Fibroblast of peridontal ligament (primary cell): Measurements from ENCODE around the gene RFESD.

Experiments
- DNase-seq: peaks from one replicate; pipeline ENCODE4 v3.0.0-alpha.2; 2010; ENCODE audit errors: extremely low read depth

Gene RFESD

DNA sequence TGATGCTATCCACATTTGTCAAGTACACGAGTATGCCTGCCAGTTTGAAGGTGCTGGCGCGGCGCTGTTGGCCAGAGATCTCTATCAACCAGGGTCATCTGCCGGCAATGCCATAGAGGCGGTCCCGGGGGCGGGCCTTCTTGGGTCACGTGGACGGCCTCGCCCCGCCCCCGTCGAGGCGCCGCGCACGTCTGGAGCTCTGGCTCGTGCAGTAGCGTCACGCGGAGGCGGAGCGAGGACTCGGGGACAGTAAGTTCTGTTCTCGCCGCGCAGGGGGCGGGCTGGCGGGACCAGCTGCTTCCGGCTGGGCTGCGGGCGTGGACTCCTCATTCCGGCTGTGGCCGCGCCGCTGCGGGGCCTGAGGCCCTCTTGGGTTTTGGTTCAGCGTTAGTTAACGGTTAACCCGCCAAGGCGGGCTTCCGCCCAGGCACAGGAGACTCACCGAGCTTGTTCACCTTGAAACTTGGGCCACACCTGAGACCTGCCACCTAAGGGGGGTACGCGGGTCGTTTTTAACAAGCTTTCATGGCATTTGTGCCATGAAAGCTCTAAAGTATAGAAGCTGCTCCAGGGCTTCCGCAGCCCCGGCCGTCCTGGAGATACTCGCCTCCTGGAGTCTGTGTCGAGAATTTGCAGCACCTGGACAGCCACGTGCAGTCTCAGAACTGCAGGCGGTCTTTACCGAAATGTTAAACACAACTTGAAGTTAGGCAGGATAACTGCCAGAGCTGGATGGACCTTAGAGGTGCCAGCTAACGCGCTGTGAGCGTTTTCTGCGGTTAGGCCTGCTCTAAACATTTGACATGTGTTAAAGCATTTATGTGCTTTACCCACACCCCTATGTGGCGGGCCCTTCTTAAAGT, at the start of gene RFESD:
TSS of gene RFESD (plus strand) at position 209 of the 863 bp plus-strand sequence. CDS start 5,495 bp downstream, outside the sequence.
- peak; percentile 93 for DNase-seq

DNA sequence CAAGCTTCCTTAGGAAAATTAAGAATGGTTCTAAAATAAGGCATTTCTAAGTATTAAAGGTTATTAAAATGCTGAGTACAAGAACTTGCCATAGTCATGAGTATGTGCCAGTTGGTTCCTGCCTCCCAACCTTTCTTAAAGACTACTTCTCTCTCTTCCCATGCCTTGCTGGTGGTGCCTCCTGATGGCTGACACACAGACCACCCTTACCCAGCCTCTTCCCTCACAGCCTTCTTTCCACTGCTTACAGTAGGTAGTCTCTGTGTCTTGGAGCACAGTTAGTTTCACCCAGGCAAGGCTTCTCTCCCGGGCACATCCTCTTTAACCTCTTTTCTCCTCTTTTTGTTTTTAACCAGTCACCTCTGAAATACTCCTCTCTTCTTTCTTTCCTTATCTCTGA, 47.3 kb upstream of the RFESD start:
- DNase-seq = no peak

DNA sequence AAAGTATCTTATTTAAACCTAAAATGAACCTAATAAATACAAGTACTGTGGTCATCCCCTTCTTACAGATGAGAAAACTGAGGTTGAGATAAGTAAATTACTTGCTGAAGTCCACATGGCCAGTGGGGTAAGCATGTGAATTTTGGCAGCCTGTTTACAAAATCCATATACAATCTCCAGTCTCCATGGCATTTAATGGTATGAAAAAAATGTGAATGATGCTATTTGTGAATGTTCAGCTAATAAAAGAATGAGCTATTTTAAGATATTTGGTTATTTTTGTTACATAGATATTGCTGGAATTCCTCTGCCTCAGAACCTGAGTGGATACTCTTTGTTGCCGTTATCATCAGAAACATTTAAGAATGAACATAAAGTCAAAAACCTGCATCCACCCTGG, 46.0 kb upstream of the RFESD start:
- DNase-seq = peak; percentile 47

DNA sequence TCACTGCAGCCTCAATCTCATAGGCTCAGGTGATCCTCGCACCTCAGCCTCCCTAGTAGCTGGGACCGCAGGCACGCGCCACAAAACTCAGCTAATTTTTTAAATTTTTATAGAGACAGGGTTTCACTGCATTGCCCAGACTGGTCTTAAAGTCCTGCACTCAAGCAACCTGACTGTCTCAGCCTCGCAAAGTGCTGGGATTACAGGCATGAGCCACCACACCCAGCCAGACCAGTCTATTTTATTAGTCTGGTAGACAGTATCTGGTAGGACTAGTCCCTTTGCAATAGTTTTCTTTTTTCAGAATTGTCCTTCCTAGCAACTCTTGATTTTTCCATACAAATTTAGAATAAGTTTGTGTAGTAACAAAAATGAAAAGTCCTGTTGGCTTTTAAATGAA, 40.8 kb upstream of the RFESD start:
- DNase-seq = no peak

DNA sequence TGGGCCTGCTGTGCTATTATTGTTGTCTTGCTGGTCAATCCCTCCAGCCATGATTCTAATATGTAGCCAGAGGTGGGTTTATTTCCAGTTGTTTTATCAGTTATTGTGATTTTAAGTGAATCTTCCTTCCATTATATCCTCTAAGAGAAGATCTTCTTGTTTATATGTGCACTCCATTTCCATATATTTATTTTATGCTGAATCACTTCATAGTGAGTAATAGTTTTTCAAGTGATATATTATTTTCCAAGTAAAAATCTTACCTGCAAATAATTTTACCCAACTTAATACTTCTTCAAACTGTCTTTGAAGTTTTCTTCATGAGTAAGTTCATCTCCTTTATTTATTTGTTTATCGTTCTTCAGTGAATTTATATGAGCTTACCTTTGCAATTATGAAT, 40.2 kb upstream of the RFESD start:
- no peak for DNase-seq

DNA sequence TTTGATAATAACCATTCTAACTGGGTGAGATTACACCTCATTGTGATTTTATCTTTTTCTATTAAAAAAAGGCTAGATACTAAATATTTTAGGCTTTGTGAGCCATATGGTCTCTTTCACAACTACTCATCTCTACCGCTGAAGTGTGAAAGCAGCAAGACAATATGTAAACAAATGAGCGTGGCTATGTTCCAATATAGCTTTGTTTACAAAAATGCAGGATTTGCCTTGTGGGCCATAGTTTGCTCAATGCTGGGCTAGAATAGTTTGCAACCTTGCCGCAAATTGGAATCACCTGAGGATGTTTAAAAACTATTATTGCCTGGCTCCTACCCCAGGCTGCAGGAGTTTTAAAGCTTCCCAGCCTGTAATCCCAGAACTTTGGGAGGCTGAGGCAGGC, 36.9 kb upstream of the RFESD start:
- peak; percentile 25 for DNase-seq

DNA sequence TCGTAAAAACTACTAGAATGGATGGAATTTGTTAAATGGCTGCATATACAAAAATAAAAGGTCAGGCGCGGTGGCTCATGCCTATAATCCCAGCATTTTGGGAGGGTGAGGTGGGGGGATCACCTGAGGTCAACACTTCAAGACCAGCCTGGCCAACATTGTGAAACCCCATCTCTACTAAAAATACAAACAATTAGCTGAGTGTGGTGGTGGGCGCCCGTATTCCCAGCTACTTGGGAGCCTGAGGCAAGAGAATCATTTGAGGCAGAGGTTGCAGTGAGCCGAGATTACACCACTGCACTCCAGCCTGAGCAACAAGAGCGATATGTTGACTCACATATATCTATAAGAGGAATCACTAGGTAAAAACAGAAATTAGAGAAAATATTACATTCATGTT, 36.0 kb upstream of the RFESD start:
- no peak for DNase-seq

DNA sequence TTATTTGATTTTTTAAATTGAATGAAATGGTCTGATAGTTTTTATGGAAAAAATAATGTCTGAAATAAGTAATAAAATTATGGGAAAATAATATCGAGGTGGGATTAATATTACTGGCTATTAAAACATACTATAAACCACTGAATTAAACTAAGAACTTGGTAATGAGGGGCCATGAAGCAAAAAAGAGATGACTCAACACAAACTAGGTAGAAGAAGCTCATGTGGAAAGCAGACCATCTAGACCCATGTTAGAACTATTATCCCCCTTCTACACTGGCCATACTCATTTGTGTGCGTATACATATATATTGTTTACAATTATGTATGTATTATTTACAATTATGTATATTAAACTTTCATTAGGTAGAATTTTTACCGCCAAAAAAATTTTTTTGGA, 35.2 kb upstream of the RFESD start:
- DNase-seq = no peak

DNA sequence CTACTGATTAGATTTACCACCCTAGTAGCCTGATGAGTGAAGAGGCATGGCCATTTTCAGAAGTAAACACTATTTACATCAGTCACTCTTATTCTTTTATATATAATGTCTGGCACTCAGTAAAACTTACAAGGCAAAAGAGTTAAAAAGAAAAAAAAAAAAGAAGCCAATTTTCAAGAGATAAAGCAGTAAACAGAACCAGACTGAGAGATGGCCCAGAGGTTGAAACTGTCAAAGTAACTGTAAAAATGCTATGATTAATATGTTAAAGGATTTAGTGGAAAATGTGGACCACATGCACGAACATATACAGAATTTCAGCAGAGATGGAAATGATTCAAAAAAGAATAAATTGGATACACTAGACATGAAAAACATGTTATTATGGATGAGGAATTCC, 33.1 kb upstream of the RFESD start:
- no peak for DNase-seq

DNA sequence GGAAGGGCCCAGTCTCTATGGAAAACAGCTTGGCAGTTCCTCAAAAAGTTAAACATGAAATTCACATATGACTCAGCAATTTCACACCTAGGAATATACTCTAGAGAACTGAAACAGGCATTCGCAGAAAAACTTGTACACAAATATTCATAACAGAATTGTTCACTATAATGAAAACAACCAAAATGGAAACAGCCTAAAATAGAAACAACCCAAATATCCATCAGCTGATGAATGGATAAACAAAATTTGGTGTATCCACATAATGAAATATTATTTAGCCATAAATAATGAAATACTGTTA, 31.5 kb upstream of the RFESD start:
- DNase-seq = no peak

DNA sequence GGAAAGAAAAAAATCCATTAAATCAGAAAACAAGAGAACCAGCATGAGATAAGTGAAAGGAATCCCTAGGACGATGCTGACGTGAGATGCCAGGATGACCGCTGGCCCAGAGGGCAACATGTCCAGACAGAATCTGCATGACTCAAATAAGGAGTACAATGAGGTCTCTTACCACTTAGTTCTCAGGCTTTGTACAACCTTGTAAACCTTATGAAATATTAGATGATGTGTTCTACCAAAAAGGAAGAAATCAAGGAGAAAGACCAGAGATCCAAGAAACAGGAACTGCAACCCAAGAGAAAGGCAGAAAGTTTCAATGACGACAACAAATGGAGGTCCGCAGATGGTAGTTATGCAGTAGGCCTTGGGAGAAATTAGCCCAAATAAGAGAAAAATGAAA, 29.5 kb upstream of the RFESD start:
- DNase-seq = no peak

DNA sequence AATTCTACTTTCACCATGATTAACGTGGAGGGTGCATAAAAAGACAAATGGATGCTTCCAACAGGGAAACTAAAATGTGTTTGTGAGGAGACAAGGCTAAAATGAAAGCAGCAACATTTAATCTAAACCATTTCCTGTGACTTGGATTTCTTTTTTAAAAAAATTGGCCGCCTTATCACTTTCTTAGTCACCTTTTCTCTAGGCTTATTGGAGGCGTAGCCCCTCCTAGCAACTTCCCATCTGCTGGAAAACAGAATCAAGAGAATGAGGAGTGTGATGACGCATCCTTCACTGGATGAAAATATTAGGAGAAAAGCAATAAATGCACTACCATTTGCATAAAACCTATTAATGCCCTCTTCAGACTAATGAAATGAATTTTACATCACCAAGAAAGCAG, 27.5 kb upstream of the RFESD start:
- DNase-seq = no peak

DNA sequence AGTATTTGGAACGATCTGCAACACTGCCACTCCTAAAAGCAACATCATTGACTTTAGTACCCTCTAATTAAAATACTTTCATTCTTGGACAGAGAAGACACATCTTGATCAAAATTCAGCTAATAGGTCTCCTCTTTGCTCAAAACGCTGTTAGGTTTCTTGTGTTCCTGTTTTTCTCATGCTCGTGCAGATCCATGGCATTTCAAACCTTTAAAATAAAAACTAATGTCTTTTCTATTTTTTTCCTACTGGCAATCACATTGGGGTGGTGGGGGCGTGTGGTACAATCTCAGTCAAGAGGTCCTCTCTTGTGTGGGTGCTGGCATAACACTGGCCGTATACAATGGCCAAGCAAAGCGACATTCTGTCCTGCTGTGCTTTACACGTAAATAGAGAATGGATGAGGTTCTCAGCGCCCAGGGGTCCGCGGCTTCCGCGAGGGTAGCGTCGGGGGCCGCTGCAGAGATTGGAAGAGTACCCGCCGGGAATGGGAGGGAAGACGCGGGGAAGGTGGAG, 27.0 kb upstream of the RFESD start:
- no peak for DNase-seq

DNA sequence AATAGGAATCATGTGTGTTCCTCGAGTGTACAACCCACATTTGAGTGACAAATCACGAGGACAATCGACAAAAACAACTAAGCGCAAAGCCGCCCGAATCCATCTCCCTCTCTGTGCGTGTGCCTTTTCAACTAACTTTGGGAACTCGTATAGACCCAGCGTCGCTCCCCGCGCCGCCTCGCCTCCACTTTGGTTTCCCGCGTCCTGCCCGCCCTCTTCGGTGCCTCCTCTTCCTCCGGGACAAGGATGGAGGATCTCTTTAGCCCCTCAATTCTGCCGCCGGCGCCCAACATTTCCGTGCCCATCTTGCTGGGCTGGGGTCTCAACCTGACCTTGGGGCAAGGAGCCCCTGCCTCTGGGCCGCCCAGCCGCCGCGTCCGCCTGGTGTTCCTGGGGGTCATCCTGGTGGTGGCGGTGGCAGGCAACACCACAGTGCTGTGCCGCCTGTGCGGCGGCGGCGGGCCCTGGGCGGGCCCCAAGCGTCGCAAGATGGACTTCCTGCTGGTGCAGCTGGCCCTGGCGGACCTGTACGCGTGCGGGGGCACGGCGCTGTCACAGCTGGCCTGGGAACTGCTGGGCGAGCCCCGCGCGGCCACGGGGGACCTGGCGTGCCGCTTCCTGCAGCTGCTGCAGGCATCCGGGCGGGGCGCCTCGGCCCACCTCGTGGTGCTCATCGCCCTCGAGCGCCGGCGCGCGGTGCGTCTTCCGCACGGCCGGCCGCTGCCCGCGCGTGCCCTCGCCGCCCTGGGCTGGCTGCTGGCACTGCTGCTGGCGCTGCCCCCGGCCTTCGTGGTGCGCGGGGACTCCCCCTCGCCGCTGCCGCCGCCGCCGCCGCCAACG, 26.3 kb upstream of the RFESD start, which contains the start of gene GPR150:
TSS of gene GPR150 (plus strand) at position 58 of the 840 bp plus-strand sequence. CDS start at position 247, 189 bp downstream.
- no peak for DNase-seq

DNA sequence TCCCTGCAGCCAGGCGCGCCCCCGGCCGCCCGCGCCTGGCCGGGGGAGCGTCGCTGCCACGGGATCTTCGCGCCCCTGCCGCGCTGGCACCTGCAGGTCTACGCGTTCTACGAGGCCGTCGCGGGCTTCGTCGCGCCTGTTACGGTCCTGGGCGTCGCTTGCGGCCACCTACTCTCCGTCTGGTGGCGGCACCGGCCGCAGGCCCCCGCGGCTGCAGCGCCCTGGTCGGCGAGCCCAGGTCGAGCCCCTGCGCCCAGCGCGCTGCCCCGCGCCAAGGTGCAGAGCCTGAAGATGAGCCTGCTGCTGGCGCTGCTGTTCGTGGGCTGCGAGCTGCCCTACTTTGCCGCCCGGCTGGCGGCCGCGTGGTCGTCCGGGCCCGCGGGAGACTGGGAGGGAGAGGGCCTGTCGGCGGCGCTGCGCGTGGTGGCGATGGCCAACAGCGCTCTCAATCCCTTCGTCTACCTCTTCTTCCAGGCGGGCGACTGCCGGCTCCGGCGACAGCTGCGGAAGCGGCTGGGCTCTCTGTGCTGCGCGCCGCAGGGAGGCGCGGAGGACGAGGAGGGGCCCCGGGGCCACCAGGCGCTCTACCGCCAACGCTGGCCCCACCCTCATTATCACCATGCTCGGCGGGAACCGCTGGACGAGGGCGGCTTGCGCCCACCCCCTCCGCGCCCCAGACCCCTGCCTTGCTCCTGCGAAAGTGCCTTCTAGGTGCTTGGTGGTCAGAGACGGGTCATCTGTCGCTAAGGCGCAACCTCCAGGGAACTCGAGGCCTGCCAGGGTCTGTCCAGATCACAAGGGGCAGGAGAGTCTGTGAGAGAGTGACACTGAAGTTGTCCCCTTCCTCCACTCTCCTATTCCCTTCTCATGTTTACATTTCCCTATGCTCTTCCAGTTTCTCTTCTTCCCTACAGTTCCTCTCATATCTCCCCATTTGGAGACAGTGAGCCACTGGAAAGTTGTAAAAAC, 25.4 kb upstream of the RFESD start:
- no peak for DNase-seq

DNA sequence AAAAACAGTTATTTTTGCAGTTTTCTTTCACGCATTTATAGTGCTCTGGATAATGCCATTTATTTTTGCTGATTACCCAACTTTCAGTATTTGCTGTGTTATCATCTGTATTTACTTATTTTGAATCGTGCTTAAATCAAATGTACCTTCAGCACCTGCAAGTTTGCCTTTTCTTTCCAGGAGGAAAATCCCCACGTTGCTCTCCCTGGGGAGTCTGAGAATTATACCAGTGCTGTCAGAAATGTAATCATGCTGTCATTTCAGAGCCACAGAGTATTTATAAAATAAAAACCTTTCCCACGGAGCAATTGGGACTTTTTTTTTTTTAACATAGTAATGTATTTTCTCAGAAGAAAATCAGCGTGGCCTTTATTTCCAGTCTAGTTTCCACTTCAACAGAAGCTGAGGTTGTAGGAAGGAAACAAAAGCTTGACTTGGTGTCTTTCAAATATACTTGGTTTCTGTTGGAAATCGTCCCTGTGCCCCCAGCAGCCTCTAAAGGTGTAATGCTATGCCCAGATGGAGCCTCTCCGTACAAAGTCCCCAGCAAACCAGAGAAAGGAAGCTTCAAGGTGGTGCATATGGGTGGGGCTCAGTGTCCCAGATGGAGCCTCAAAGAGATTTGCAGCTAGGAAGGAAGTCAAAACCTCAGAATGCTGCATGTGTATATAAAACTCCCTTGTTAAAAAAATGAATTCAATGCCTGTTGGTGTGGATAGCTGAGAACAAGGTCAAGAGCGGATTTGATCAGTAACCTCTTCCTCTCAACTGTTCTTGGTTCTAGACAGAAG, 24.5 kb upstream of the RFESD start:
- no peak for DNase-seq

DNA sequence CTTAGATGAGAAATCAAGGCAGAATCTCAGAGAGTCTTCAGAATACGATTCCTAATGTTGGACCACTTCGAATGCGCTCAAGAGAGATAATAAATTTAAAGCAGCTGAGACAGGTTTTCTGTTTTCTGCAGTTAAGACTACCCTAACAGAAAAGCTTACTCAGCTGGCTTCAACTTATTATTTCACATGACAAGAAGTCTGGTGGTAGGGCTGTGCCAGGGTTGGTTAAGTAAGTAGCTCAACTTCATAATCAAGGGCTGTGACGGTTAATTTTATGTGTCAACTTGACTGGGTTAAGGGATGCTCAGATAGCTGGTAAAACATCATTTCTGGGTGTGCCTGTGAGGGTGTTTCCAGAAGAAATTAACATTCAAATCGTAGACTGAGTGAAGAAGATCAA, 22.9 kb upstream of the RFESD start:
- no peak for DNase-seq

DNA sequence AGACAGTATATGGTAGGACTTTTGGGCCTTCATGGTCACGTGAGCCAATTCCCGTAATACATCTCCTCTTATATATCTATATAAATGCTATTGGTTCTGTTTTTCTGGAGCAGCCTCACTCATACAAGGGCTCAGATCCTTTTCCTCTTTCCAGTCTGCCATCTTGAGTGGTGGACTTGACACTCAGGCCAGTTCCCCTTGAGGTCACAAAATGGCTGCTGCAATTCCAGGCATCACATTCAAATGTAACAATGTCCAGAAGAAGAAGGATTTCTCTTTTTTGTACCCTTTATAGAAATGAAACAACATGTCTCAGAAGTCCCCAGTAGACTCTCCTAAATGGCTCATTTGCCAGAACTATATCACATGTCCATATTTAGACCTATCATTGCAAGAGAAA, 22.2 kb upstream of the RFESD start:
- DNase-seq = no peak

DNA sequence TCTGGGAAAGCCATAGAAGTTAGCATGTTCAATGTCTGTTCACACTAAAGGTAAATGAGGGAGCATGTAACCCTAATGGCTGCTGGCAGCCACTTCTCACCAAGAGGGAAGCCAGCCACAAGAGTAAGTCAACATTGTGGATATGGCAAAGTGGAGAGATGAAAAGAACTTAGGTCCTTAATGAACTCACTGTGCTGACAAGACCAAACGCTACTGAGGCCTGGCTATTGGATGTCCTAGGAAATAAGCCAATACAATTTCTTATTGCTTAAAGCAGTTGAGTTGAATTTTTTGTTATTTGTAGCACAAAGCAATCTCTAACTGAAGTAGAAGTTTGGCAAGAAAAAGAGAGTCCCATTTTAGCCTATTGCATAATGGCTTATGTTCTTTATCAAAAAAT, 19.9 kb upstream of the RFESD start:
- no peak for DNase-seq

DNA sequence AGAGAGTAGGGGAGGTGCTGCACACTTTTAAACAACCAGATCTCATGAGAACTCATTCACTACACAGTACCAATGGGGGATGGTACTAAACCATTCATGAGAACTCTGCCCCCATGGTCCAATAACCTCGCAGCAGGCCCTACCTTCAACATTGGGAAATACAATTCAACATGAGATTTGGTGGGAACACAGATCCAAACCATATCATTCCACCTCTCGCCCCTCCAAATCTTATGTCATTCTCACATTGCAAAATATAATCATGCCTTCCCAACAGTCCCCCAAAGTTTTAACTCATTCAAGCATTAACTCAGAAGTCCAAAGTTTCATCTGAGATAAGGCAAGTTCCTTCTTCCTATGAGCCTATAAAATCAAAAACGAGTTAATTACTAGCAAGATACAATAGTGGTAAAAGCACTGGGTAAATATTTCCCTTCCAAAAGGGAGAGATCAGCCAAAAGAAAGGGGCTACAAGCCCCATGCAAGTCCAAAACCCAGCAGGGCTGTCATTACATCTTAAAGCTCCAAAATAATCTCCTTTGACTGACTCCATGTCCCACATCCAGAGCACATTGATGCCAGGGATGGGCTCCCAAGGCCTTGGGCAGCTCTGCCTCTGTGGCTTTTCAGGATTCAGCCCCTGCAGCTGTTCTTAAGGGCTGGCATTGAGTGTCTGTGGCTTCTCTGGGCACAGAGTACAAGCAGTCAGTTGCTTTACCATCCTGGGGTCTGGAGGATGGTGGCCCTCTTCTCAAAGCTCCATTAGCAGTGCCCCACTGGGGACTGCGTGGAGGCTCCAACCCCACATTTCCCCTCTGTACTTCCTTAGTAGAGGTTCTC, 18.4 kb upstream of the RFESD start:
- DNase-seq = no peak
